Effector memory CD4-positive, alpha-beta T cell (primary cell): ENCODE data around the gene MACC1.
"Not testable (repeated sequence)": the region's sequence is repeated elsewhere in the genome, so short reads cannot be mapped to it uniquely, and the experiment has no call there.

Source experiments
- DNase-seq, 3 donors: peaks; one replicate each; pipeline ENCODE4 v3.0.0-alpha.2; 2020
- H3K27ac ChIP-seq: 2 replicates; pipeline ENCODE4 v1.7.0; 2013; ENCODE audit warnings: mild to moderate bottlenecking, low read length, moderate library complexity; ENCODE audit not compliant: insufficient read depth, poor library complexity, severe bottlenecking
- H3K27me3 ChIP-seq: replicated peaks from 2 replicates; pipeline ENCODE4 v1.7.0; 2013; ENCODE audit warnings: mild to moderate bottlenecking, low read length; ENCODE audit not compliant: insufficient read depth, control insufficient read depth, poor library complexity, severe bottlenecking
- H3K36me3 ChIP-seq: 2 replicates; pipeline ENCODE4 v1.7.0; 2013; ENCODE audit warnings: mild to moderate bottlenecking, low read length, moderate library complexity; ENCODE audit not compliant: control insufficient read depth, insufficient read depth
- H3K4me1 ChIP-seq: 2 replicates; pipeline ENCODE4 v1.7.0; 2013; ENCODE audit warnings: low read length, mild to moderate bottlenecking; ENCODE audit not compliant: control insufficient read depth, insufficient read depth, poor library complexity, severe bottlenecking
- H3K4me3 ChIP-seq: 2 replicates; pipeline ENCODE4 v1.7.0; 2013; ENCODE audit warnings: low read length, low read depth, mild to moderate bottlenecking; ENCODE audit not compliant: insufficient read depth, poor library complexity, severe bottlenecking
- H3K9me3 ChIP-seq: 2 replicates; pipeline ENCODE4 v1.7.0; 2013; ENCODE audit warnings: mild to moderate bottlenecking, low read length, moderate library complexity; ENCODE audit not compliant: control insufficient read depth

The MACC1 gene

GRCh38 chr7:20197837-20198236, 19.3 kb downstream of the MACC1 start:
- no peak overlapping the region for H3K4me3 ChIP-seq
- no peak overlapping the region for H3K27ac ChIP-seq
- H3K27me3 ChIP-seq: no peaks in the 10 kb centered on the region
- H3K36me3 ChIP-seq: no peaks in the 10 kb centered on the region
- no peak for DNase-seq
- H3K4me1 ChIP-seq: no peaks in the 10 kb centered on the region
- no peaks in the 10 kb centered on the region for H3K9me3 ChIP-seq

GRCh38 chr7:20197125-20197748, 19.9 kb downstream of the MACC1 start:
- Histone ChIP-seq H3K4me1 (no peaks in the 10 kb centered on the region), H3K36me3 (no peaks in the 10 kb centered on the region)

GRCh38 chr7:20194343-20194995, 22.7 kb downstream of the MACC1 start:
- Histone ChIP-seq H3K27me3 (no peaks in the 10 kb centered on the region), H3K4me1 (no peaks in the 10 kb centered on the region), H3K27ac (no peak overlapping the region), H3K4me3 (no peak overlapping the region), H3K36me3 (no peaks in the 10 kb centered on the region), H3K9me3 (no peaks in the 10 kb centered on the region)
- no peak for DNase-seq

More at GRCh38 chr7:20197125-20197748, 19.9 kb downstream of the MACC1 start:
- no peaks in the 10 kb centered on the region for H3K27me3 ChIP-seq
- no peaks in the 10 kb centered on the region for H3K9me3 ChIP-seq
- H3K4me3 ChIP-seq: no peak overlapping the region
- no peak overlapping the region for H3K27ac ChIP-seq
- no peak for DNase-seq

- Histone ChIP-seq H3K36me3 (no peaks in the 10 kb centered on the region), H3K27me3 (no peaks in the 10 kb centered on the region), H3K27ac (no peak overlapping the region), H3K9me3 (no peaks in the 10 kb centered on the region), H3K4me1 (no peaks in the 10 kb centered on the region), H3K4me3 (no peak overlapping the region)
- no peak for DNase-seq
Observed at GRCh38 chr7:20193873-20194272, 23.3 kb downstream of the MACC1 start.

GRCh38 chr7:20193242-20193777, 23.9 kb downstream of the MACC1 start:
- DNase-seq: no peak
- Histone ChIP-seq H3K27ac (no peak overlapping the region), H3K27me3 (no peaks in the 10 kb centered on the region), H3K9me3 (no peaks in the 10 kb centered on the region), H3K4me1 (no peaks in the 10 kb centered on the region), H3K36me3 (no peaks in the 10 kb centered on the region), H3K4me3 (no peak overlapping the region)

GRCh38 chr7:20191391-20191869, 25.8 kb downstream of the MACC1 start:
- H3K4me1 ChIP-seq: no peaks in the 10 kb centered on the region
- no peaks in the 10 kb centered on the region for H3K36me3 ChIP-seq
- no peak for DNase-seq
- no peaks in the 10 kb centered on the region for H3K9me3 ChIP-seq
- H3K27ac ChIP-seq: no peak overlapping the region
- H3K4me3 ChIP-seq: no peak overlapping the region
- no peaks in the 10 kb centered on the region for H3K27me3 ChIP-seq

GRCh38 chr7:20190560-20191390, 26.4 kb downstream of the MACC1 start:
- Histone ChIP-seq H3K9me3 (no peaks in the 10 kb centered on the region), H3K4me3 (no peak overlapping the region), H3K36me3 (no peaks in the 10 kb centered on the region), H3K4me1 (no peaks in the 10 kb centered on the region), H3K27ac (no peak overlapping the region), H3K27me3 (no peaks in the 10 kb centered on the region)
- DNase-seq: no peak

- no peak for DNase-seq
- Histone ChIP-seq H3K4me3 (no peak overlapping the region), H3K36me3 (no peaks in the 10 kb centered on the region), H3K27me3 (no peaks in the 10 kb centered on the region), H3K4me1 (no peaks in the 10 kb centered on the region), H3K27ac (no peak overlapping the region), H3K9me3 (no peaks in the 10 kb centered on the region)
Observed at GRCh38 chr7:20189852-20190251, 27.3 kb downstream of the MACC1 start.

- DNase-seq: no peak
- no peaks in the 10 kb centered on the region for H3K9me3 ChIP-seq
- H3K27ac ChIP-seq: no peak overlapping the region
Observed at GRCh38 chr7:20188567-20188966, 28.6 kb downstream of the MACC1 start.

GRCh38 chr7:20187850-20188249, 29.3 kb downstream of the MACC1 start:
- H3K4me1 ChIP-seq, DNase-seq, H3K9me3 ChIP-seq: not testable (repeated sequence)

More at GRCh38 chr7:20188567-20188966, 28.6 kb downstream of the MACC1 start:
- H3K4me1 ChIP-seq: no peaks in the 10 kb centered on the region
- no peaks in the 10 kb centered on the region for H3K27me3 ChIP-seq
- no peak overlapping the region for H3K4me3 ChIP-seq
- no peaks in the 10 kb centered on the region for H3K36me3 ChIP-seq

More at GRCh38 chr7:20187850-20188249, 29.3 kb downstream of the MACC1 start:
- H3K27ac ChIP-seq, H3K4me3 ChIP-seq, H3K36me3 ChIP-seq, H3K27me3 ChIP-seq: not testable (repeated sequence)
